Pericardium fibroblast (primary cell): ENCODE data around the gene ZFP64. TPM values are rescaled to one million over a fixed set of nuclear protein-coding genes. Genes with fewer than 3 reads are reported as not detected.

Experiments
- total RNA-seq: library from RNA; depleted of rRNA; stranded (reverse); fragments of >200 nt; gene quantifications from 2 replicates; pipeline ENCODE4 v1.2.3, GENCODE V29; 2015

ZFP64 gene
- total RNA-seq = 15.8 and 25.3 TPM in 2 replicates

DNA sequence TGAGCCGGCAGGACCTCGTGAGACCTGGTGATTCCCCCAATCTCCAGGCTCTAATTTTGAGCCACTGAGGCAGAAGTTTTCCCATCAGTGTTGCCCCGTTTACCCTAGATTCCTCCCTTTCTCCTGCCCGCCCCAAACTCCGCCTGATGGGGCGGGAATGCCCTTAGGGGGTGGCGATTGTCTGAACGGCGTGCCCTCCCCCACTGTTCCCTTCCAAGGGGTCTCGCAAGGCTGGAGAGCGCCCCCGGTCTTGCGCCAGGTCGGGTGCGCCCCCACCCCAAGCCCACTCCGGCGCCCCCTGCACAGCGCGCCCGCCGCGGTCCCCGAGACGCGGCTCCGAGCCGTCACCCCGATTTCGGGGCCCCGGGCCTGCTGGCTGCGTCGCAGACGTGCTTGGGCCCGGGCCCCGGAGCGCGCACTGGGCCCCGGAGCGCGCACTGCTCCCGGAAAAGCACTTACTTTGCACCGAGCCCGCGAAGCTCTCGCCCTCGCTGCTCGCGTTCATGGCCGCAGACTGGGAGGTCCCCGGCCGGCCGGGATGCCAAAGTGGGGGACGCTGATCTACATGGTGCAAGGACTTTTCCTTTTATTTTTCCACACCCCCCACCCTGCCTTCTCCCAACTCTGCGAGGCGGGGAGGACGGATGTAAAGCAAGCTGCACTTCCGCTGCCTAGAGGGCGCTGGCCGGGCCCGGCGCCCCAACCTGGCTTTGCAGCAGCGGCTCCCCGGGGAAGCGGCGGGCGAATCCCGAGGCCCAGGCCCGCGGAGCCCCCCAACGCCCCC, at the start of gene ZFP64:
Gene ZFP64, minus strand, starts transcription at position 648 of the 784 bp plus-strand sequence. Its CDS starts 143 bp downstream, at position 505.

